ENCODE results near the gene ST8SIA1.

DNA sequence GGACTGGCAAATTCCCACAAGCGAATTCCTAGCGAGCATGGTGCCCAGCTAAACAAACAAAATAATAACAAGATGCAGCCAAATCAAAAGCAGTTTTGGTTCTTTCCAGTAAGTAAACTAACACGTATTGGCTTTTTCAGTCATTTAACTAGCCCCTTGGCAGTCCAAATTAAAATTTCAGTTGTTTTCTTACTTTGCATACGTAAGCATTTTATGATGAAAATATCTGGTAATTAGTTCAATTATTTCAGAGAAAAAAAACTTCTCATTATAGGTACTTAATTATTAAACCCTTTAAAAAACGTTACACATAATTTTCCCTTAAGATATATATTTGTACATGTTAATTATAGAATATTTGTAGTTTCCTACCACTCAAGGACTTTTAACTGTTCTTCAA, 70.1 kb downstream of the ST8SIA1 start:
- TF ChIP-seq POLR2A (IDR thresholded peaks at IDR 0.05), result no peak
- TF ChIP-seq, protein P1, sequence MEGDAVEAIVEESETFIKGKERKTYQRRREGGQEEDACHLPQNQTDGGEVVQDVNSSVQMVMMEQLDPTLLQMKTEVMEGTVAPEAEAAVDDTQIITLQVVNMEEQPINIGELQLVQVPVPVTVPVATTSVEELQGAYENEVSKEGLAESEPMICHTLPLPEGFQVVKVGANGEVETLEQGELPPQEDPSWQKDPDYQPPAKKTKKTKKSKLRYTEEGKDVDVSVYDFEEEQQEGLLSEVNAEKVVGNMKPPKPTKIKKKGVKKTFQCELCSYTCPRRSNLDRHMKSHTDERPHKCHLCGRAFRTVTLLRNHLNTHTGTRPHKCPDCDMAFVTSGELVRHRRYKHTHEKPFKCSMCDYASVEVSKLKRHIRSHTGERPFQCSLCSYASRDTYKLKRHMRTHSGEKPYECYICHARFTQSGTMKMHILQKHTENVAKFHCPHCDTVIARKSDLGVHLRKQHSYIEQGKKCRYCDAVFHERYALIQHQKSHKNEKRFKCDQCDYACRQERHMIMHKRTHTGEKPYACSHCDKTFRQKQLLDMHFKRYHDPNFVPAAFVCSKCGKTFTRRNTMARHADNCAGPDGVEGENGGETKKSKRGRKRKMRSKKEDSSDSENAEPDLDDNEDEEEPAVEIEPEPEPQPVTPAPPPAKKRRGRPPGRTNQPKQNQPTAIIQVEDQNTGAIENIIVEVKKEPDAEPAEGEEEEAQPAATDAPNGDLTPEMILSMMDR (IDR thresholded peaks at IDR 0.05), result no peak

All from body of pancreas (tissue), 4 donors.